Memory B cell (primary cell): Measurements from ENCODE around the gene RHOG.
"Not testable (repeated sequence)": the region's sequence is repeated elsewhere in the genome, so short reads cannot be mapped to it uniquely, and the experiment has no call there.

Experiments used
- ATAC-seq: fragments of 150-1000 bp; cut with Tn5 transposase; 2 replicates; pipeline ENCODE4 v1.10.0; 2021; ENCODE audit warnings: low read depth, mild to moderate bottlenecking, moderate library complexity
- DNase-seq, 2 donors: peaks; one replicate each; pipeline ENCODE4 v3.0.0; 2022; ENCODE audit warnings: low spot score in 2 of 2
- H3K27ac Mint-ChIP-seq: one replicate; pipeline ENCODE4 v1.8.0; 2022; ENCODE audit warnings: mild to moderate bottlenecking, moderate library complexity, mixed read lengths
- H3K27me3 Mint-ChIP-seq: one replicate; pipeline ENCODE4 v1.8.0; 2022; ENCODE audit warnings: mixed read lengths
- H3K36me3 Mint-ChIP-seq: one replicate; pipeline ENCODE4 v1.8.0; 2022; ENCODE audit warnings: mild to moderate bottlenecking, mixed read lengths
- H3K4me1 Mint-ChIP-seq: one replicate; pipeline ENCODE4 v1.8.0; 2022; ENCODE audit warnings: mixed read lengths
- H3K4me3 Mint-ChIP-seq: one replicate; pipeline ENCODE4 v1.8.0; 2022; ENCODE audit warnings: mild to moderate bottlenecking, moderate library complexity, mixed read lengths
- H3K9me3 Mint-ChIP-seq: one replicate; pipeline ENCODE4 v1.8.0; 2022; ENCODE audit warnings: mixed read lengths

Gene RHOG

DNA sequence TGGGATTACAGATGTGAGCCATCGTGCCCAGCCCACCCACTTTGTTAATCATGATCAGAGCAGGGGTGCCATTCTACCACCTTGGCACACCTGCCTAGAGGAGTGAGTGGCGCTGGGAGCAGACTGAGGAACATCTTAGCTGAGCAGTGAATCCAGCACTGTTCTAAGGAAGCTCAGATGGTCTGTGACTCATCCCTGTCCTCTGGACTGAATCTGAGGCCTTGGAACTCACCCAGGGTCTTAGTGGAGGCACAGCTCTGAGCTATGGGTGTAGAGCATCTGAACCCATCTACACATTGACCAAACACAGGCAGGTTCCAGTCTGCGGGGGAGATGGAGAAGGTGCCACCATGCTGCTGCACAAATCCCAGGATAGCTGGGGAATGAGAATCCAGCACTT, 17.5 kb downstream of the RHOG start:
- peaks cover 23% of the 10 kb centered on the region for H3K4me1 Mint-ChIP-seq
- H3K27me3 Mint-ChIP-seq, result no peaks in the 10 kb centered on the region
- no peak overlapping the region for H3K27ac Mint-ChIP-seq
- no peak overlapping the region for H3K4me3 Mint-ChIP-seq
- H3K9me3 Mint-ChIP-seq, result no peaks in the 10 kb centered on the region
- ATAC-seq, result no peak
- H3K36me3 Mint-ChIP-seq, result peaks cover 16% of the 10 kb centered on the region
- no peak for DNase-seq

DNA sequence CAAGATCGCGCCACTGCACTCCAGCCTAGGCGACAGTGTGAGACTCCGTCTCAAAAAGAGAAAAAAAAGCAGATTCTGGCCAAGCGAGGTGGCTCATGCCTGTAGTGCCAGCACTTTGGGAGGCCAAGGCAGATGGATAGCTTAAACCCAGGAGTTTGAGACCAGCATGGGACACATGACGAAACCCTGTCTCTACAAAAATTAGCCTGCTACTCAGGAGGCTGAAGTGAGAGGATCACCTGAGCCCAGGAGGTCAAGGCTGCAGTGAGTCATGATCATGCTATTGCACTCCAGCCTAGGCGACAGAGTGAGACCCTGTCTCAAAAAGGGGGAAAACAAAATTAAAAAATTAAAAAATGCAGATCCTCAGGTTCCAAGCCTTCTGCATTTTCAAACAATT, 18.4 kb downstream of the RHOG start:
- no peak for ATAC-seq
- peaks cover 19% of the 10 kb centered on the region for H3K4me1 Mint-ChIP-seq
- H3K27me3 Mint-ChIP-seq, result no peaks in the 10 kb centered on the region
- no peak overlapping the region for H3K27ac Mint-ChIP-seq
- peaks cover 12% of the 10 kb centered on the region for H3K36me3 Mint-ChIP-seq
- H3K4me3 Mint-ChIP-seq, result no peak overlapping the region
- no peak for DNase-seq
- no peaks in the 10 kb centered on the region for H3K9me3 Mint-ChIP-seq

DNA sequence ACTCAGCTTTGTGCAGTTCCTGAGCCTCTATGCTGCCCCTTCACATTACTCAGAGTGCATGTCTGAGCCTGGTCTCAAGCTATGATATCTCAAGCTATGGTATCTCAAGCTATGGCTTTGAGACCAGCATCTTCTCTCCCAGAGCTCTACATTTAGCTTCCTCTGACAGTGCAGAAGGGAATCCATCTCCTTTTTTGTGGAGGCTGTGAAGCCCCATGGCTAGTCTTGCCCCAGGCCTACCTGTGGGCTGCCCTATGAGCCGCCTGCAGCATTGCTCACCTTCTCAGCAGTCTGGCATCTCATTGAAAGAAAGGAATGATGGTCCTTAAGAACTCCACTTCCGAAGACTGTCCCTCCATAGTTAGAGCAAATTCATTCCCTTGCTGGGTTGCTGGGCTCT, 19.8 kb downstream of the RHOG start:
- DNase-seq, result no peak
- H3K27me3 Mint-ChIP-seq, result no peaks in the 10 kb centered on the region
- peaks cover 17% of the 10 kb centered on the region for H3K4me1 Mint-ChIP-seq
- no peaks in the 10 kb centered on the region for H3K9me3 Mint-ChIP-seq
- ATAC-seq, result no peak
- H3K36me3 Mint-ChIP-seq, result peaks cover 4% of the 10 kb centered on the region
- no peak overlapping the region for H3K4me3 Mint-ChIP-seq
- H3K27ac Mint-ChIP-seq, result no peak overlapping the region

DNA sequence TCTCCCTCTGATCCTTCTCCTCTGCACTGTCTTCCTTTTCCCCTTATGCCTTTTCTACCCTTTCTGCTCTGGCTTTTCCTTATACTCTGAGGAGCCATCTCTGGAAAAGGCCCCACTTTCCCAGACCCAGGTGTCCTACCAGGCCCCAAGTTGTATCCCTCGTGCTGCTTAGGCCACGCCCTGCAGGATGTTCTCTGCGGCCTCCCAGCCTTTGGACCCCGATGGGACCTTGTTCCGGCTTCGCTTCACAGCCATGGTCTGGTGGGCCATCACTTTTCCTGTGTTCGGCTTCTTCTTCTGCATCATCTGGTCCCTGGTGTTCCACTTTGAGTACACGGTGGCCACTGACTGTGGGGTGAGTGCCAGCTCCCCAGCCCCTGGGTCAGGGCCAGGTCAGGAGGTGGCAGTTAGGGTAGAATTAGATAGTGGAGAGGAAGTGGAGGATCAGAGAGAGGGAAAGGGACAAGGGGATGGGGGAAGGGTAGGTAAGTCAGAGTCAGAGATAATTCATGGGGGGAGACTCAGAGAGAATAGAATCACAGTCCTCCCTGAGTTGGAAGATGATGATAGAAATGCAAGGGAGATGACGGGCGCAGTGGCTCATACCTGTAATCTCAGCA, 23.5 kb downstream of the RHOG start:
- Mint-ChIP-seq H3K27ac (peak overlapping the region; percentile 60), H3K9me3 (no peaks in the 10 kb centered on the region), H3K36me3 (peaks cover 4% of the 10 kb centered on the region), H3K4me3 (no peak overlapping the region), H3K27me3 (no peaks in the 10 kb centered on the region), H3K4me1 (no peaks in the 10 kb centered on the region)
- no peak for ATAC-seq
- DNase-seq, result no peak

DNA sequence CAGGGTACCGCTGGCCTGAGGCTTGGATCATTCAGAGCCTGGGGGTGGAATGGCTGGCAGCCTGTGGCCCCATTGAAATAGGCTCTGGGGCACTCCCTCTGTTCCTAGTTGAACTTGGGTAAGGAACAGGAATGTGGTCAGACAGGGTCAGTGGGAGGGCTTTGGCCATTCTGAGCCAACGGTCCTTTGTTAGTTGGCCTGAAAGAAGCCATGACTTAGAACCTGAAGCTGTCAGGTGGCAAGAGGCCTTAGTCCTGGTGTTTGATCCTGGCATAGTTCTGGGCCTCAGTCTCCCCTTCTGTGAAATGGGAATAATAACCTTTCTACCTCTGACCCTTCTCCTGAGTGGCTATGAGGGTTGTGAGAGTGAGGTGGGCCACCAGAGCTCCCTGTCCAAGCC, 24.1 kb downstream of the RHOG start:
- H3K27me3 Mint-ChIP-seq, result no peaks in the 10 kb centered on the region
- H3K4me3 Mint-ChIP-seq, result no peak overlapping the region
- H3K36me3 Mint-ChIP-seq, result peaks cover 4% of the 10 kb centered on the region
- peak overlapping the region; percentile 60 for H3K27ac Mint-ChIP-seq
- DNase-seq (no peak), ATAC-seq (no peak)
- H3K9me3 Mint-ChIP-seq, result no peaks in the 10 kb centered on the region
- no peaks in the 10 kb centered on the region for H3K4me1 Mint-ChIP-seq

DNA sequence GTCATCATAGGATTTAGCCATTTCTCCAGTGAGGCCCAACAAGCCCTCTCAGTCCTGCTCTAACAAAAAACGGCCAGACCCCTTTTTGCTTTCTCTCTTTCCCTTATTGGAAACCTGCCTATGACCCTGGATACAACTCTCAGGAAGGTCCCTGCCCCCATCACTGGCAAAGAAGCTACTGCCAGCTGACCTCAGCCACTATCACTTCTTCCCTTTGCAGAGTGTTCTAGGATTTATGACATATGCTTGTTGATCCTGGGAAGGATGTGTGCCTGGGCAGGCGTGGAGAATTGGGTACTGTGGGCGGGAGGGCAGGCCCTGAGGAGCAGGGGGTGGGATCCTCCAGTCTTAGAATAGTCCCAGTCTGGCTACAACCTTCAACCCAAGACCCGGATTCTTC, 24.9 kb downstream of the RHOG start:
- no peak for DNase-seq
- Mint-ChIP-seq H3K4me1 (no peaks in the 10 kb centered on the region), H3K36me3 (peaks cover 4% of the 10 kb centered on the region), H3K27me3 (no peaks in the 10 kb centered on the region), H3K27ac (no peak overlapping the region), H3K4me3 (no peak overlapping the region), H3K9me3 (no peaks in the 10 kb centered on the region)
- no peak for ATAC-seq

DNA sequence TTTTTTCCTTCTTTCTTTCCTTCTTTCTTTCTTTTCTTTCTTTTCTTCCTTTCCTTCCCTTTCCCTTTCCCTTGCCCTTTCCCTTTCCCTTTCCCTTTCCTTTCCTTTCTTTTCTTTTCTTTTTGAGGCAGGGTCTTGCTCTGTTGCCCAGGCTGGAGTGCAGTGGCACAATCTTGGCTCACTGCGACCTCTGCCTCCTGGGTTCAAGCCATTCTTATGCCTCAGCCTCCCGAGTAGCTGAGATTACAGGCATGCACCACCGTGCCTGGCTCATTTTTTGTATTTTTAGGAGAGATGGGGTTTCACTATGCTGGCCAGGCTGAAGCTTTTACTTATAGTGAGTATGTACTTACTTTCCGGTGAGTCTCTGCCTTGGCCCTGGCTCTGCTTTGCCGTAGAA, 25.9 kb downstream of the RHOG start:
- H3K36me3 Mint-ChIP-seq, H3K4me1 Mint-ChIP-seq, H3K9me3 Mint-ChIP-seq, H3K27ac Mint-ChIP-seq, H3K4me3 Mint-ChIP-seq, H3K27me3 Mint-ChIP-seq, ATAC-seq, DNase-seq: not testable (repeated sequence)

DNA sequence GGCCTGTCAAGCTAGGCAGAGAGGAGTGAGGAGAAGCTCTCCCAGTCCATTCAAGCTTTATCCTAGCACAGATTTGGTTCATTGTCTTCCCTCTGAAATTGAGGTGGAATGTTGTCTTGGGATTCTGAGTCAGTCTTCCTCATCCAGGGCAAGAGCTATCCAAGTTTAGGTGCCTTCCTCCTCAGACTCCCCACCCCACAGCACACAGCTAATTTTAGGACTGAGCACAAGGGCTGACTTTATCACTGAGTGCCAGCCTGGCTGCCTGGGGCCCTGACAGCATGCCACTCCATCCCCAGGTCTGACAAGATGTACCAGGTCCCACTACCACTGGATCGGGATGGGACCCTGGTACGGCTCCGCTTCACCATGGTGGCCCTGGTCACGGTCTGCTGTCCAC, 29.8 kb downstream of the RHOG start:
- H3K4me3 Mint-ChIP-seq, result no peak overlapping the region
- H3K9me3 Mint-ChIP-seq, result no peaks in the 10 kb centered on the region
- DNase-seq (no peak), ATAC-seq (no peak)
- H3K36me3 Mint-ChIP-seq, result no peaks in the 10 kb centered on the region
- no peak overlapping the region for H3K27ac Mint-ChIP-seq
- H3K4me1 Mint-ChIP-seq, result peaks cover 10% of the 10 kb centered on the region
- H3K27me3 Mint-ChIP-seq, result no peaks in the 10 kb centered on the region

DNA sequence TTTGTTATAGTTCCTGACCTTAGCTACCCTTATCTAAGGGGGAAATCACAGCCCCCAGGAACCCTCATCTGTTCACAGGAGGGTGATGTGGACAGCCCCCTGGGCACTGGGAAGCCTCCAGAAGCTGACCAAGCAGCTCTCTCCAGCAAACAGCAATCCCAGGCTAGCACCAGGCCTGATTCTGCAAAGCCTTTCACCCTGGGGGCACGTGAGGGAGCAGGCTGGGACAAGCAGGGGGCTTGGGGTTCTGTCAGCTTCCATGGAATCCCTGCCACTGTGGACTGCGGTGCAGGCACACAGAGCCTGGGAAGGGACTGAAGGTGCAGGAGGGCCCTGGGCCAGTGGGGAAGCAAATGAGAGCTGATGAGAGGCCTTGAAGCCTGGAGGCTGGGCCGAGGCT, 30.3 kb downstream of the RHOG start:
- ATAC-seq (no peak), DNase-seq (no peak)
- Mint-ChIP-seq H3K9me3 (no peaks in the 10 kb centered on the region), H3K4me3 (no peak overlapping the region), H3K27me3 (no peaks in the 10 kb centered on the region), H3K4me1 (peaks cover 10% of the 10 kb centered on the region), H3K27ac (no peak overlapping the region), H3K36me3 (no peaks in the 10 kb centered on the region)

DNA sequence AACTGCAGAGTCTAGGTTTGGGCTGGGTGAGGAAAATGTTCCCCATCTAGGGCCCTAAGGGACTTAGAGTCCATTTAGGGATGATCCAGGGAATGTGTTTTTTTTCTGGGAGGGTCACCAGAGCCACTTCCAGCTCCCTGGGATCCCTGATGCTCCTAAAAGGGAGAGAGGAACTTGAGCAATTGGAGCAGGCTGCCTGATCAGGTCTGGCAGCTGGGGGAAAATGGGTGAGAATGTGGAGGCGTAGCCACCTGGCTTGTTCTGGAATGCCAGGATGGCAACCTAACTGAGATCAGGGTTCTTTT, 31.2 kb downstream of the RHOG start:
- DNase-seq (no peak), ATAC-seq (no peak)
- H3K27ac Mint-ChIP-seq, result no peak overlapping the region
- H3K9me3 Mint-ChIP-seq, result no peaks in the 10 kb centered on the region
- H3K27me3 Mint-ChIP-seq, result no peaks in the 10 kb centered on the region
- no peak overlapping the region for H3K4me3 Mint-ChIP-seq
- no peaks in the 10 kb centered on the region for H3K36me3 Mint-ChIP-seq
- H3K4me1 Mint-ChIP-seq, result peaks cover 10% of the 10 kb centered on the region

DNA sequence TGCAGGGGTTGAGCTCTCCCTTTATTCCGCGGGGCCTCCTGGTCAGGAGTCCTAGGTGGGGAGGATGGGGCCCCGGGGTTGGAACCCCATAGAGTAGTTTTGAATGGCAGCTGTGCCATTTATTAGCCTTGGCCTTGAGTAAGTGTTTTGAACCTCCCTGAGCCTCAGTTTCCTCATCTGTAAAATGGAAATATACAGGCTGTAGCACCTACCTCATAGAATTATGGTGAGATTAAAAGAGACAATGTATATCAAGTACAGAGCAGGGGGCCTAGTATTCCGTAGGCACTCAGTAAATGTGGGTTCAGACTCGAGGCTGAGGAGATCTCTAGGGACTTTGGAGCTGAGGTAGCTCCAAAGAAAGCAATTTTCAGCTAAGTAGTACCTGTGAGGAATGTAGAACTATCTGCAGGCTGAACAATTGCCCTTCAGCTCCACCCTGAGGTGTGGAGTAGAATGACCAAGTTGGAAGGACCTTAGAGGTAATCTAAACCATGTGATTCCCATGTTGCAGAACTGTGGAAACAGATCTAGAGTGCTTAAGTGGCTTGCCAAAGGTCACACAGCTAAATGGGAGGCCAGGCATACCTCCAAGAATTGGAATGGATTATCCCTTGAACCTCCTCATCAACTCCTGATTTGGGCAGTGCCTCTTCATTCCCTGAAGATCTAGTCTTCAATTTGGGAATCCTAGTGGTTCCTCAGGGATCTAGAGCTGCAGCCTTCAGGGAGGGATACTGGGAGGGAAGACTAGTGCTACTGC, 31.7 kb downstream of the RHOG start:
- peak; percentile 41 to 57 for DNase-seq
- Mint-ChIP-seq H3K9me3 (no peaks in the 10 kb centered on the region), H3K4me3 (peak overlapping the region; percentile 95), H3K27me3 (no peaks in the 10 kb centered on the region), H3K36me3 (no peaks in the 10 kb centered on the region), H3K27ac (peak overlapping the region; percentile 20), H3K4me1 (peaks cover 10% of the 10 kb centered on the region)
- ATAC-seq, result peak; percentile 87

DNA sequence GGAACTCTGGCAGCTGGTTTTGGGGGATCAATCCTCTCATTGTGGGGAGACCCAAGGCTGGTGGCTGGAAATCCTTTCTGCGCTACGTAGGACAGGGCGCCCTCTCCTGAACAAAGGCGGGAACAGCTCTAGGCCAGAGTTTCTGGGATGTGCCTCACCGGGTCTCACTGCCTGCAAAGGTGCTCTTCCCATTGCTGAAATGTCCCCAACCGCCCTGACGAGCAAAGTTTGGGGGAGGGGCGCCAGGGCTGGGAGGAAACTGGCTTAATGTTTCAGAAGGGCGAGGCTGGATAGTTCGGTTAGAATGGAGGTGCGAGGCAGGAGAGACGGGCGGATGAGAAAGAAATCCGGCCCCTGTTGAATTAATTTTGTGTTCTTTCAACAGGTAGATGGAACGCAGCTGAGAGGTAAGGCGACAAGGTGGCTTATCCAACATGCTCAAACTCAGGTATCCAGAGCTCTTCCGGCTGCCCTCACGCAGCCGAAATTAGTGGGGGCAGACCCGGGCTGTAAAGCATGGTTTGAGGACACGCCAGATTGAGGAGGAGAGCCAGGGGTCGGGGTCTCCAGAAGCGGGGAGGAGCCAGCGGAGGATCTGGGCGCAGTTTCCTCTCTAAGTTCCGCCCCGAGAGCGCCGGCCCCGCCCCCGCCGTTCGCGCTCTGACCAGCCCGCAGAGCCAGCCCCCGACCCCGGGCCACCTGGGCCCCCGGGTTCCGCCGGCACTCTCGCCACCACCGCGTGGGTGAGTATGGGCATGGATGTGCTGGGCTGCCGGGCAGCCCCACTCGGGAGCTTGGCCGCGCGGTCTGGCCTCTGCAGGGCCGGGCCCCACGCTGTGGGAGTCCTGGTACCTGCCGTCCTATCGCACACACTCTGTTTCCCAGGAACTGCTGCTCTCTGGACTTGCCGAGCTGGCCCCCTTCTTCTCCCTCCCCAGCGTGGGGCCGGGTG, 32.6 kb downstream of the RHOG start, which contains the start of gene PGAP2:
Gene PGAP2 (plus strand): TSS at position 652 of the 952 bp plus-strand sequence. CDS start 2,700 bp downstream, outside the sequence.
- Mint-ChIP-seq H3K9me3 (no peaks in the 10 kb centered on the region), H3K4me1 (peaks cover 10% of the 10 kb centered on the region)
- DNase-seq, result peak in 1 of 2 donors; percentile 60

DNA sequence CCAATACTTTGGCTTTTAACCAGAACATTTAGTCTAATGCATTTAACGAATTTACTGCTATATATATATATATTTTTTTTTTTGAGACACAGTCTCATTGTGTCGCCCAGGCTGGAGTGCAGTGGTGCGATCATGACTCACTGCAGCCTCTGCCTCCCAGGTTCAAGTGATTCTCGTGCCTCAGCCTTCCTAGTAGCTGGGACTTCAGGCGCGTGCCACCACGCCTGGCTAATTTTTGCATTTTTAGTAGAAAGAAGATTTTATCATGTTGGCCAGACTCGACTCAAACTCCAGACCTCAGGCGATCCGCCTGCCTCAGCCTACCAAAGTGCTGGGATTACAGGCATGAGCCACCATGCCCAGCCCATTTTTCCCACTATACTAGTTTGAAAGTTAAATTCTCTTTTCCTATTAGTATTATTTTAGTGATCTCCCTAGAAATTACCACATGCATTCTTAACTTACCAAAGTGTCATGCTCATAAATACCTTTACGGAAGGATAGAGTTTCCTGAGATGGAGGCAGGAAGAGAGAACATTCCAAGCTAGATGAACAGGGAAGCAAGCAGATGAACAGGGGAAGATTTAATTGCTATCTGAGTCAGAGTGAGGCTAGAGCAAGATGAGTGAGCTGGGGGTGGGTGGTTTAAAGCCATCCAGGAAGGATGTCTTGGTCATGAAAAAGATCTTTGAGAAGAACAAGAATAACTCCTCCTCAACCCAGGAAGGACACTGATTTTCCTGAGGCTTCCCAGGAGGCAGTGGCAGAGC, 36.8 kb downstream of the RHOG start:
- DNase-seq, result no peak
- no peak overlapping the region for H3K27ac Mint-ChIP-seq
- H3K4me3 Mint-ChIP-seq, result no peak overlapping the region
- no peaks in the 10 kb centered on the region for H3K27me3 Mint-ChIP-seq
- no peak for ATAC-seq
- H3K36me3 Mint-ChIP-seq, result no peaks in the 10 kb centered on the region
- H3K4me1 Mint-ChIP-seq, result peaks cover 7% of the 10 kb centered on the region
- H3K9me3 Mint-ChIP-seq, result no peaks in the 10 kb centered on the region

More for the DNA sequence above, 32.6 kb downstream of the RHOG start, which contains the start of gene PGAP2:
- H3K36me3 Mint-ChIP-seq, result no peaks in the 10 kb centered on the region
- peak; percentile 71 for ATAC-seq
- H3K27ac Mint-ChIP-seq, result peak within 1 kb of the TSS; percentile 73
- H3K4me3 Mint-ChIP-seq, result peak within 1 kb of the TSS; percentile 95
- H3K27me3 Mint-ChIP-seq, result no peaks in the 10 kb centered on the region
